HG02852 (cell line): ENCODE measurements around the gene RYR3.
"Not testable (repeated sequence)": the region's sequence is repeated elsewhere in the genome, so short reads cannot be mapped to it uniquely, and the experiment has no call there.

Experiments
- ATAC-seq: cut with Tn5 transposase; IDR thresholded peaks from one replicate; pipeline ENCODE4 v1.9.1; 2021; ENCODE audit warnings: mild to moderate bottlenecking, moderate library complexity; ENCODE audit not compliant: unreplicated experiment

The RYR3 gene

DNA sequence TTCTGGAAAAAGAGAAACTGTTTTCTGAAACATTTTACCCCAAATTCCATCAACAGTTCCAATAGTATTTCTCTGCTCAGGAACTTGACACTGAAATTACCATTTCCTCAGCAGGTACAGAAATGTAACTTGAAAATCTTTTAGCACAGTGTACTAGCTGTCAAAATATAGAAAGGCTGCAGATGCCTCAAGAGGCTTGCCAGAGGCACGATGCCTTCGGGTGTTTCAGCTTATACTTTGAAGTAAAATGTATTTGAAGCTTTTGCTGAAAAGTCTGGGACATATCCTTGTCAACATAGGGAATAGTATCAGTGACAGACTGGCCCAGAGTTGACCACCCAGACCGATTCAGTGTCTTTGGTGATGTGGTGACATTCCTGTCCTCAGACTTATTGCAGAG, 503.1 kb downstream of the RYR3 start:
- ATAC-seq: no peak

DNA sequence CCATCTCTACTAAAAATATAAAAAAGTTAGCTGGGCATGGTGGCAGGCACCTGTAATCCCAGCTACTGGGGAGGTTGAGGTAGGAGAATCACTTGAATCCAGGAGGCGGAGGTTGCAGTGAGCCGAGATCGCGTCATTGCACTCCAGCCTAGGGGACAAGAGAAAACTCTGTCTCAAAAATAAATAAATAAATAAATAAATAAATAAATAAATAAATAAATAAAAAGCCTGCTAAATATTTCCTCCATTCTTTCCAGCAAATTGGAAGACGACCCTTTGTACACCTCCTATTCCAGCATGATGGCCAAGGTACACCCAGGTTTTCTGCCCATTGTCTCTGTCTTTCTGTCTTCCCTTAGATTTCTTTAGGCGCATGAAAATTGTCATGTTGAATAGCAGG, 508.7 kb downstream of the RYR3 start:
- ATAC-seq: not testable (repeated sequence)

DNA sequence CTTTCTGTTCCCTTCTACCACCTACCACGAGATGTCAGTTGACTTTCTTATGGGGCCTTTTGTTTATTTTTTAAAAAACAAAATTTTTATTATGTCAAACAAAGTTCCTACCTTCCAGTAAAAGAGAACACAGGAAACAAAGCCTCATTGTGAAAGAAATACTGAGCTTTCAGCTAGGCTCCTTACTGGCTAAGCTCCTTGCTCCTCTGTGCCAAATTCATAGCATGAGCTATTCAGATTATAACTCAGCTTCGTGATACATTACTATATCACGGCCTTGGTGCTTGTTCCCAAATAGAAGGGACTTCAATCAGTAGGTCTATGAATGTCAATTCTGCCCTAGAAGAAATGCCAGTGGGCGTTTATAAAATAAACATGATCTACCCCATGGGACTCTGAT, 511.7 kb downstream of the RYR3 start:
- ATAC-seq: no peak

DNA sequence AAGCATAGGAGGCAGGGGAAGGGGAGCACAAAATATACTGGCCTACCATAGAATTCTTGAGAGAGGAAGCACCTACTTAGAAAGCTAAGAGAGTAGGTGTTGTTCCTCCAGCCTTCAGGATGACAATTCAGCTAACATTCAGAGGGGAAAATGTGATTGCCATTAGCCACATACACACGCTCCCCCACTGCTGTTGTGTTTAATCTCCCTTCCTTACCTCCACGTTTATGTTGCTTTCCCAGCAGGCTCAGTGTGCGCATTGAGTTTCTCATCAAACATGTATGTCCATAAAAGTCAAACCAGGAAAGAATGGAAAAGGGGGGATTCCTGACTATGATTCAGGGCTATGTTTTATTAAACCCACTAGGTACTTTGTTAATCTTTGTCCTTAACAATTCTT, 512.4 kb downstream of the RYR3 start:
- ATAC-seq: no peak

DNA sequence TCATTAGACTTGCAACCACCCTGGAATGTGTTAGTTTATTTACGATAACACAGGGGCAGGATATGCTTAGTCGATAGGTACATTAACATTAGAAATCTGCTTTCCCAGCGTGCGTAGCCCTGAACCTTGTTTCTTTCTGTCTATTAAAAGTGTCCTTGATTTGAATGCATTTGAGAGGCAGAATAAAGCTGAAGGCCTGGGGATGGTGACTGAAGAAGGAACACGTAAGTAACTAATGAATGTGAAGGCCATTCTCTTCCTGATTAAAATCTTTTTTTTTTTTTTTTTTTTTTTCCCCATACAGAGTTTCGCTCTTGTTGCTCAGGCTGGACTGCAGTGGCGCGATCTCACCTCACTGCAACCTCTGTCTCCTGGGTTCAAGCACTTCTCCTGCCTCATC, 514.7 kb downstream of the RYR3 start:
- ATAC-seq: no peak

DNA sequence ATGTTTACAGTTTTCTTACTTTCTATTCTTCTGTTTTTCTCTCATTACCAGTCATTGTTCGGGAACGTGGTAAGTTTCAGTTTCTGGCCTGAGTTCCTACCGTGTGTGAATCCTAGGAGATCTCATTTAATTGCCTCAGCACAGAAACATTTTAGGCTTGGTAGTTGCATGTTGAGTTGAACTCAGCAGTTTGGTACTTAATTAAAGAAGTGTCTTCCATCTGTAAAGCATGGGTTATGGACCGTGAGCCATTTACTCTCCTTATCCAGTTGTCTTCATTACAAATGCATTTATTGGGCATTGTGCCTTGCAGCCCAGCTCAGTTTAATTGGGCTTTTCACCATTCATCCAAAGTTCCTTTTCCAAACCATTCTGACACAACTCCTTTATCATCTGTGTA, 515.4 kb downstream of the RYR3 start:
- ATAC-seq: no peak

DNA sequence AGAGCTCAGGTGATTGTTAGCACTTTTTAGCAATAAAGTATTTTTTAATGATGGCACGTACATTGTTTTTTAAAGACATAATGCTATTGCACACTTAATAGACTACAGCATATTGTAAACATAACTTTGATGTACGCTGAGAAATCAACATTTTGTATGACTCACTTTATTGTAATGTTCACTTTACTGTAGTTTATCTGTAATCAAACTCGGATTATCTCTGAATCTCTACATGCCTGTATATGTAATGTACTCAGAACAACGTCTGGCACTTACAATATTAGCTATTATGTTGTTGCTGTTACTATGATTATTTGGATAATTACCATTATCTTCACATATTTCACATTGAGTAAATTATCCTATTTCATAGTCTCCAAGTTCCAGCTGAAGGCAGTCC, 519.6 kb downstream of the RYR3 start:
- ATAC-seq: no peak

DNA sequence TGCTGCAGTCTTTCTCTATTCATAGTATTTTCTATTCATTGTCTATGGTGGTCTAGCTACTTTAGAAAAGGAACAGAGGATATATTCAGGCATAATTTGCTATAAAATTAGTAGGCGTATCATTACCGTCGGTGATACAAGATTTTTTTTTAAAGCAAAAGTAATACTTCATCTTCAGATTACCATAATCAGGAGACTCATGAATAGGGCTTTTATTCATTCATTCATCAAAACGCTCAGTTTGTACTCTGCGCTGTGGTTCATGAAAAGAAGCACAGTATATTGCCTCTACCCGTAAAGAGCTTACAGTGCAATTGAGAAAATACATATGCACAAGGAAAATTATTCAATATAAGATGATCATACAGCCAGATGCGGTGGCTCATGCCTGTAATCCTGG, 520.9 kb downstream of the RYR3 start:
- ATAC-seq: no peak

DNA sequence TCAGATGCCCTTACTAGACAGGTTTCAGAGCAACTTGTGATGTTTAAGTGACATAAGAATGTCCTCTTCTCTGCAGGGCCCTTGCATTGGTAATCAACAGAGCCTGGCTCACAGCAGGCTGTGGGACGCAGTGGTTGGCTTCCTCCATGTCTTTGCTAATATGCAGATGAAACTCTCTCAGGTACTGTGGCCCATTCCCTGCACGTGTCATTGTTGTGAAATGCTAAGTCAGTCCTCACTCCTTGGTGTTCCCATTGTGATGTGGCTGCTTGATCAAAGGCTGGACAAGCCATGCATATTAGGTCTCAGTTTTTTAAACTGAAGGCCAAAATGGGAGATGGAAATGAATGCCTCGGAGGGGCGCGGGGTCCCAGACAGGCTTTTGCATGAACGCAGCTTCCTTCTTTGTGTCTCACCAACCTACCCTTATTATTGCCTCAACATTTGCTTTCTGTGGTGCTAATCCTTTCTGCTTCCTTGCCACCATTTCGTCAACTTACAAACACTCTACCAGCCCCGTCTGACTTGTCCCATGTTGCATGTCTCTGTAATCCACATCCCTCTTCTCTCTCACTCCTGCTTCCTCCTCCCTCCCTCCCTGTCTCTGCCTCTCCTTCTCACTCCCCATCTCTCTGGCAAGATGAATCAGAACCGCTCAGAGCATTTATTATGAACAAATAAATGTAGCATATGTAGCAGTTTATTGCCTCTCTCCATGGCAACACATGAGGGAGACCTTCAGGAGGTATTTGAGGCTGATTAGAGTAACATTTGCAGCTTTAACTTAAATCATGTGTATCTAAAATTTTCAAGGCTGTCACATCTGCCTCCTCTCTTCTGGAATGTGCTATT, 524.4 kb downstream of the RYR3 start:
- ATAC-seq: no peak

DNA sequence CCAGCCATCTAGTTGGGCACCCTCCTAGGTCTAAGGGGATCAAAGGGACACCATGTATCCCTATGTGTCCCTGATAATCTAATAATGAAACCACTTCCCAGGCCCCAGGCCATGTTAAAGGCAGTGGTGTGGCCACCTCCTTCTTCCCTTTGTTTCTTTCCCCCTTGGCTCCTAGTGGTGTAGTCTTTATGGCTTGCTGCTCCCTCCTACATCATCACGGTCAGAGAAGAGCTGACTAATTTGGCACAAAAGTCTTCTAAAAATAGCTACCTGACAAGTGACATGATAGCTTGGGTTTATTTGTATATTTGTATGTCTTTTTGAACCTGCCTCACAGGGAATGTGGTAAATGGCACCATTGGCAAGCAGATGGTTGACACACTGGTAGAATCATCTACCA, 526.5 kb downstream of the RYR3 start:
- ATAC-seq: no peak

DNA sequence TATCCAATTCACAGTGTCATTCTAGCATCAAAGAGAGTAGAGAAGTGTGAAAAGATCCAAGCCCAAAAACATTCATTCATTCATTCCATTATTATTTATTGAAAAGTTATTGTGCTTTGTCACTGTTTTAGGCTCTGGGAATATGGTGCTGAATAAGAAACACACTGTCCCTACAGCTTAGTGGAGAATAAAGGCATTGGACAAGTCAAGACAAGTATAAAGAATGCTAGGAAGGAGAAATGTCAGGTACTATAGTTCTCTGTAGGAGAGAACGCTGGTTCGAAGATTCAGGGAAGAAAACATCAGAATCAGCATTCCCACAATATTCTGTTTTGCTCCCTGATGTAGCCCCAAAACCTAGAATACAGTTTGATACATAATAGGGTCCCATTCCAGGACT, 528.8 kb downstream of the RYR3 start:
- ATAC-seq: no peak

DNA sequence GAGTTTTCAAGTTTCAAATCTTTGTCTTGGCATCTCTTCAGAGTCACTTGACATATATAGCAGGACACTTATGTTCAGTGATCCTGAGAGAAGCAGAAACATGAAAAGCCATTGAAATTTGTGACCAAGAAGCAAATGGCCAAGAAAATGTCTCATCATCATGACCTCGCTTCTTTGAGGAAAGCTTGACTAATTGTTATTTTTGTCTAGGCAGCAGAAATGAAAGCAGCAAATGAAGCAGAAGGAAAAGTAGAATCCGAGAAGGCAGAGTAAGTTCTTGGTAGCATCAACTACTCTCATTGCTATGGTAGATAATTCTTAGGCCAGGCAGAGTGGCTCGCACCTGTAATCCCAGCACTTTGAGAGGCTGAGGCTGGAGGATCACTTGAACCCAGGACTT, 529.8 kb downstream of the RYR3 start:
- no peak for ATAC-seq

DNA sequence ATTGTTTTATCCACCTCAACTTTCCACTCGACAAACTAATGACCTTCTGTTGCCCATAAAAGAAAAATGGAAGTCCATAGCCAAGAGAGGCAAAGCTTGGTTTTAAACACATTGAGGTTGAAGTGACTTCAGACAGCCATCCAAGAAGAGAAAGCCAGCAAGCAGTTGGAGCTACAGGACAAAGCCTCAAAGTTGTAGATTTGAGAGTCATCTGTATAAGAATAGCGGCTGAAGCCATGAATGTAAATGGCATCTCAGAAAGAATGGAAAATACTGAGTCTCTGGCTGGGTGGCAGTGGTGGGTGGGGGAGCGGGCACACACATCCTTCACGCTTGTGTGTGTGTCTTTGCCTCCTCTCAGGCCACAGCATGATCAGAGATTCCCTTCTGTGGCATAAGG, 533.4 kb downstream of the RYR3 start:
- no peak for ATAC-seq

DNA sequence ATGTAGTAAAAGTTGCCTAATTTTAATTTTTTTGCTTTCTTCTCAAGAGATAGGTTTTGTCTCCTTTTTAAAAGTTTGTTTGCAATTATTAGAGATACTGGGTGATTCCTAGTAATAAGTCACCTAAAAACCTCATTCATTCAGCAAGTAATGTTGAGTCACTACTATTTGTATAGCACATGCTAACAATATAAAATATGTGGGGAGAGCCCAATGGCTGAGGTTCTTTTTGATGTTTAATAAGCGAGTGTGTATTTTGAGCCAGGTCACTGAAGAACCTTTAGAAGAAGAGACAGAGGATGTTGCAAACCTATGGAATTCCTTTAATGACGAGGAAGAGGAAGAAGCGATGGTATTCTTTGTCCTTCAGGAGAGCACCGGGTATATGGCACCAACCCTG, 533.8 kb downstream of the RYR3 start:
- no peak for ATAC-seq

DNA sequence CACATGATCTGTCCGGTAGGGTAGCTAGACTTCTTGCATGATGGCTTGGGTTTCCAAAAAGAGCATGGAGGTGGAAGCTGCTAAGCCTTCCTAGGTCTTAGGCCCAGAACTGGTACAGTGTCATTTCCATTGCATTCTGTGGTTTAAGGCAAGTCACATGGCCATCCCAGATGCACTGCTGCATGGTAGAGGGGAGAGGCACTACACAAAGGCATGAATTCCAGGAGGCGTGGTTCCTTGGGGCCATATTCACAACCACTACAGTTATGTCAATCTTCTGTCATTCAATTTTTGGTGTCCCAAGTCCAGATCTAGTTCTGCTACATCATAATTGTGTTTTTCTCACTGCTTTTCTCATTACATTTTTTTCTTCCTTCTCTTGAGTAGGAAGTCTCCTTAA, 535.4 kb downstream of the RYR3 start:
- no peak for ATAC-seq

DNA sequence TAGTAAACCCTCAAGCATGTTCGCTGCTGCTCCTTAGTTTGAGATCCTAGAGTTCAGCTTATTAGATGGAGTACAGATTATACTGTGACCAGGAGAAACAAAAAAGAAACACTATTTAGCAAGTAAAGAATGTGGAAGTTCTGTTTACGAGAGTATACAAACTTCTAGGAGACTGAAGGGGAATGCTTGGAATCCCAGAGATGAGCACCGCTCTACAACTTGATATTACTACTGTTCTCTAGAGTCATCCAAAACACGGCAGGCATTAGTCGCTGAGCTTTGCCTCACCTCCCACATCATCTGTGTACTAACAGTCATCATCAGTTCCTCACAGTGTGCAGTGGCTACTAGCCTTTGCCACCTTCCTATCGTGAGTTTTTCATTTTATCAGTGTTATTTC, 536.1 kb downstream of the RYR3 start:
- no peak for ATAC-seq

DNA sequence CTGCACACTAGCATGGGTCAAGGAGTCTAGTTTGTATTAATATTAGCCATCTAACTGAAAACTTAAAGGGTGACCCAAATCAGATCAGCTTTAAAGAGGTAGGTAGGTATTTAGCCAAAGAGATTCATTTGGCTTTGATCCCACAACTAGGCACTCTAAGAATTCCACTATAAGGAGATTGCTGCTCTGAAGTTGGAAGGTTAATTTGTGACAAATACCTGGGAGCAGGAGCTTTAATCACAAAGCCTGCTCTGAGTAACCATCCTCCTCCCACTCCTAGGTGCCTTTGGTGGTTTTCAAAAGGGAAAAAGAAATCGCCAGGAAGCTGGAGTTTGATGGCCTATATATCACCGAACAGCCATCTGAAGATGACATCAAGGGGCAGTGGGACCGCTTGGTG, 537.2 kb downstream of the RYR3 start:
- no peak for ATAC-seq

DNA sequence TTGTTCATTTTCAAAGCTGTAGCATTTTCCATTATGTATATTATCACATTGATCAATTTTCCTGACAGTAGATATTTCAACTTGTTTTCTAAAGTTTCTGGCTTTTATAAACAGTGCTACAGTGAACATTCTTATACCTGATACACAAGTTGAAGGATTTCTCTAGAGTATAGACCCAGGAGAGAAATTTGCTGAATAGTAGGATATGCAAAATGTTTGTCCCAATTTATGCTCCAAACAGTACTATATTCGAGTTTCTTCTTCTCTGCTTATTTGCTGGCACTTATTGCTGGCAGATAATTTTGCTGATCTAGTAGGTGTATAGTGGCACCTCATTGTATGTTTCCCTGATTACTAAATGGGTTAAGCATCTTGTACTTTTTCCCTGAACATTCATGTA, 540.3 kb downstream of the RYR3 start:
- ATAC-seq: no peak

DNA sequence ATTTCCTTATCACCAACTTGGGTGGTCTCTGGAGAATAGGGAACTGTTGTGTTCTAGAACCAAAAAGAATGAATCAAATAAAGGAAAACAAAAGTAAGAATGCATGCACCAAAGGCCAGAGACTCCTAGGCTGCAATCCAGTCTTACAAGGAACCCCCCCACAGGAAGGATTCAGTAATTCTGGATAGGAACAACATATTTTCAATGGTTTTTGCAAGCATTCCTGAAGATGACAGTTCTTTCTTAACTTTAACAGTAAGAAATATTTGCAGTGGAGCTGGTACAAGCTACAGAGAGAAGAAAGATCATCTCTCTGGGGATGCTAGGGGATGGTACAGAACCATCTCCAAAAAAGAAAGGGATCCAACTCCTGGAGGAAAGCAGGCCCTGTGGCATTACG, 541.3 kb downstream of the RYR3 start:
- ATAC-seq: no peak

DNA sequence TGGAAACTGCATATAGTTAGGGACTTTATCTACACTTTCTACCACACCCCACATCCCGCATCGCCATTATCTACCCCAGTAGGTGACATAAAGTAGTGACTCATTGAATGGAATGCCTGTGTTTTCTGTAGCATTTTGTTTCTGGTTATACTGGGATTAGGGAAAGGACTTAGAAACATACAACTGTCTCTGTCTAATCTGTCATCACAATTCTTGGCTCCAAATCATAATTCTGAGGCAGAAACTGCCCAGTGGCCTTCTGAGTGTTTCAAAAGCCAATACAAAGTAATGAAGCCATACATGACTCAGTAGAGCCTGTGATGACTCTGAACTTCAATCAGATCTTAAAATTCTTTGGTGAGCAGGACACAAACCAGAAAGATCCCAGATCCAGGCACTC, 541.8 kb downstream of the RYR3 start:
- ATAC-seq: no peak

DNA sequence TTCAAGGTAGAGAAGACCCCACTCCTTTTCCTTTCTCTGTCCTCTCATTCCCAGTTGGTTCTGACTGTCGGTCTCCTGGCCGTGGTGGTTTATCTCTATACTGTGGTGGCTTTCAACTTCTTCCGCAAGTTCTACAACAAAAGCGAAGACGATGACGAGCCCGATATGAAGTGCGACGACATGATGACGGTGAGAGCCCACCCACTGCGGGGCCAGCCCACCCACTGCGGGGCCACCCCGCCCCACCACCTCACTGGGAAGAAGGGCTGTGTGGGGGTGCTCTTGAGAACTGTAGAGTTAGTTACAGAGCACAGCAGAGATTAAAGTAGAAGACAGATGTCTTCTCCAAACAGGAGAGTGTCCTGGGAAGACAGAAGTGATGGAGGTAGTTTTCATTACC, 547.0 kb downstream of the RYR3 start:
- no peak for ATAC-seq

DNA sequence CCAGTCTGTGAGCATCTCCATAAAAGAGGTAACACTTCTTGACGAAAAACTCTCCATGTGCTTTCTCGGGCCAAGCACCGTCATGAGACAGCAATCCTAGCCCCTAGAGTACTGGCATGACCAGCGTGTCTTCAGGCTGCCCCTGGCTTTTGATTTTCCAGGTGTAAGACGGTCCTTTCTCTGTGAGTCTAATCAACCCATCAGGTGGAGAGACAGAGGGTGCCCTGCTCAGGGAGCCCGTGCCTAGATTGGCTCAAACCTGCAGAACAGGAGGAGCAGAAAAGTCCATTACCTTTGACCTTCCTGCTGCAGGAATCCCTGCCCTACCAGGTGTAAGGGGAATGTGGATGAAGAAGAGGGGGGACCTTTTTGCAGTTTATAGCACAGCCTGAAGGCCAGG, 548.1 kb downstream of the RYR3 start:
- no peak for ATAC-seq

DNA sequence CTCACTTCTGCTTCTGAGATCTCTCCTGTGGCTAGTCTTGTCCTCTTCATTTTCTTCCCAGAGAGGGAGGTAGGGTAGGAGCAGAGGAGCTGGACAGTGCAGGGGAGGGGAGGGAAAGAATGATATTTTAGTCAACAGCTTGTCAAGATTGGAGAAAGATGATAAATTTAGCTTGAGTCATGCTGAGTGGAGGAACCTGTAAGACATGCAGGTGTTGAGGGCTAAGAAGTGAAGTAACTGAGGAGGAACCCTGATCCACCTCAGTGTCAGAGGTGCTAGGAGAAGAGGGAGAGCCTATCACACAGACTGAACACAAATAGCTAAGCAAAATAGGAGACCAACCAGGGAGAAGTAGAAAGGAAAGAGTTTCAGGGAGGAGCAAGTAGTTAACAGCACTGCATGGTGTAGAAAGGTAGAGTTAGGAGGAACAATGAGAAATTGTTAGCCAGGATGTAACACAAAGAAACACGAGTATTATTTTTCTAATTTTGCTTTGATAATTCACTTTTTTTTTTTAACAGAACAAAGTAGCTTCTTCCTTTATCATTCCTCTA, 549.3 kb downstream of the RYR3 start:
- no peak for ATAC-seq
